K562 treated with DMSO at 1 percent for 12 hours (cell line): ENCODE results near the gene MMP7. TPM values are rescaled to one million over a fixed set of nuclear protein-coding genes. Genes with fewer than 3 reads are reported as not detected.

Experiments
- total RNA-seq: library from RNA; unstranded; fragments of 300-600 nt; gene quantifications from 2 replicates; pipeline ENCODE4 v1.2.3, GENCODE V29; 2022; ENCODE audit not compliant: insufficient read depth

Gene MMP7
- not detected in 2 replicates for total RNA-seq

GRCh38 chr11:102530558-102530957, at the start of gene MMP7:
Gene MMP7, minus strand, starts transcription at chr11:102530747. Its CDS starts 47 bp downstream, at chr11:102530700.

Other genes starting within 250 kb of the MMP7 start
- gene BIRC3, start 213.3 kb downstream of the MMP7 start, total RNA-seq: 1.4 and 2.5 TPM in 2 replicates
- gene BIRC2, start 183.5 kb downstream of the MMP7 start, total RNA-seq: 12.7 and 35.0 TPM in 2 replicates
- gene TMEM123, start 78.0 kb downstream of the MMP7 start, total RNA-seq: 15.1 and 57.1 TPM in 2 replicates
- gene MMP20, start 94.6 kb upstream of the MMP7 start, total RNA-seq: not detected in 2 replicates
- not detected in 2 replicates for gene MMP27, start 175.0 kb upstream of the MMP7 start, total RNA-seq
- gene MMP8, start 194.2 kb upstream of the MMP7 start, total RNA-seq: not detected in 2 replicates
- not detected in 2 replicates for gene MMP10, start 249.9 kb upstream of the MMP7 start, total RNA-seq